GM12878 (cell line): ENCODE data around the gene FBXL15.

Experiments used
- ASH2L ChIP-seq: fragments of 300-600, 200-600 bp; sonication (generic); IDR thresholded peaks from 2 replicates; pipeline ENCODE4 v1.6.1; 2017; ENCODE audit warnings: low read depth, mild to moderate bottlenecking, borderline replicate concordance
- CBX5 ChIP-seq: sonication (generic); IDR thresholded peaks from 2 replicates; pipeline ENCODE4 v1.6.1; 2016; ENCODE audit warnings: low read depth, moderate library complexity, mild to moderate bottlenecking, inconsistent platforms
- MEF2A ChIP-seq: IDR thresholded peaks from 2 replicates; pipeline ENCODE4 v1.6.1; 2011; ENCODE audit warnings: low read depth, mild to moderate bottlenecking, low read length, moderate library complexity; ENCODE audit not compliant: insufficient read depth
- MXI1 ChIP-seq: fragments of 150-350 bp; IDR thresholded peaks from 2 replicates; pipeline ENCODE4 v1.6.1; 2011; ENCODE audit warnings: low read depth, mild to moderate bottlenecking, inconsistent platforms, low read length, improper control_type of control experiment
- ZNF24 ChIP-seq: fragments of 450-650 bp; IDR thresholded peaks from 2 replicates; pipeline ENCODE4 v1.6.1; 2017; ENCODE audit warnings: antibody characterized with exemption, mild to moderate bottlenecking
- TF ChIP-seq, protein P1 (sequence below), 3 experiments: IDR thresholded peaks in 2 of 3; conservative IDR thresholded peaks in 1 of 3; 2 replicates each; pipeline ENCODE4 v1.5.1; 2011; ENCODE audit warnings: low read depth in 3 of 3, low read length in 3 of 3, mild to moderate bottlenecking in 3 of 3, control low read depth in 2 of 3, moderate library complexity in 2 of 3, inconsistent platforms in 1 of 3, mixed read lengths in 1 of 3; ENCODE audit not compliant: control insufficient read depth in 2 of 3, insufficient read depth in 1 of 3; ENCODE audit errors: extremely low read depth in 1 of 3
- TF ChIP-seq, protein P2 (sequence below): IDR thresholded peaks from 2 replicates; pipeline ENCODE4 v1.6.1; 2011; ENCODE audit warnings: low read depth, low read length, improper control_type of control experiment, borderline replicate concordance
- TF ChIP-seq, protein P3 (sequence below): IDR thresholded peaks from 2 replicates; pipeline ENCODE4 v1.6.1; 2012; ENCODE audit warnings: low read length, inconsistent platforms

DNA sequence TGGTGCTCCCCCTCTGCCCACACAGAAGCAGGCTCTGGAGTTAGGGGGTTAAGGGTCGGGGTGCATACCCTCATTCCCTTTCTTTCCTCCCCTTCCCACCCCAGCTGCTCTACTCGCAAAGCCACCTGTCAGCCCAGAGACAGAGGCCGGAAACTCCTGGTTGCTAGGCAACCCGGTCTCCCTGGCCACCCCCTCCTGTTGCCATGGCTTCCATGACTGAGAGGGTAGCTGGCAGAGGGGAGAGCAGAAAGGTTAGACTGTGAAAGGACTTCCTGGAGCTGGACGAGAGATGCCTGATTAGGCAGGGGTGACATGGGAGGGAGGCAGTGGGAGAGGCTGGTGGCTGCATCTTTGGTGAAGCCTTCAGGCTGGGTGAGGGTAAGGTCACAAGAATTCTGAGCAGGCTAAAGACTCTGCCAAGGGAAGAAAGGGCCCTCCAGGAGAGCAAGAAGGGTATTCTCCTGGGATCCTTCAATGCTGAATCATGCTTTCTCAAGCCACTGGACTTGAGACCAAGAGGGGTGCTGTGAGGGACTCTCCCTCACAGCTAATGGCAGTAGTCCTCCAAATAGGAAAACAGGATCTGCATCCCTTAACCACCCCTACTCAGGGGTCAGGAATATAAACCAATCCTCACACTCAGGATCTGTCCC is 7.5 kb upstream of the FBXL15 start:
- TF ChIP-seq MEF2A = no peak
- TF ChIP-seq ASH2L = no peak
- TF ChIP-seq, protein P1, sequence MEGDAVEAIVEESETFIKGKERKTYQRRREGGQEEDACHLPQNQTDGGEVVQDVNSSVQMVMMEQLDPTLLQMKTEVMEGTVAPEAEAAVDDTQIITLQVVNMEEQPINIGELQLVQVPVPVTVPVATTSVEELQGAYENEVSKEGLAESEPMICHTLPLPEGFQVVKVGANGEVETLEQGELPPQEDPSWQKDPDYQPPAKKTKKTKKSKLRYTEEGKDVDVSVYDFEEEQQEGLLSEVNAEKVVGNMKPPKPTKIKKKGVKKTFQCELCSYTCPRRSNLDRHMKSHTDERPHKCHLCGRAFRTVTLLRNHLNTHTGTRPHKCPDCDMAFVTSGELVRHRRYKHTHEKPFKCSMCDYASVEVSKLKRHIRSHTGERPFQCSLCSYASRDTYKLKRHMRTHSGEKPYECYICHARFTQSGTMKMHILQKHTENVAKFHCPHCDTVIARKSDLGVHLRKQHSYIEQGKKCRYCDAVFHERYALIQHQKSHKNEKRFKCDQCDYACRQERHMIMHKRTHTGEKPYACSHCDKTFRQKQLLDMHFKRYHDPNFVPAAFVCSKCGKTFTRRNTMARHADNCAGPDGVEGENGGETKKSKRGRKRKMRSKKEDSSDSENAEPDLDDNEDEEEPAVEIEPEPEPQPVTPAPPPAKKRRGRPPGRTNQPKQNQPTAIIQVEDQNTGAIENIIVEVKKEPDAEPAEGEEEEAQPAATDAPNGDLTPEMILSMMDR (IDR thresholded peaks at IDR 0.05 in 2 of 3, conservative IDR thresholded peaks at IDR 0.05 in 1 of 3; ENCODE audit: control insufficient read depth in 2 of 3, extremely low read depth in 1 of 3, insufficient read depth in 1 of 3, low read depth in 3 of 3, low read length in 3 of 3) = no peak
- TF ChIP-seq, protein P2, sequence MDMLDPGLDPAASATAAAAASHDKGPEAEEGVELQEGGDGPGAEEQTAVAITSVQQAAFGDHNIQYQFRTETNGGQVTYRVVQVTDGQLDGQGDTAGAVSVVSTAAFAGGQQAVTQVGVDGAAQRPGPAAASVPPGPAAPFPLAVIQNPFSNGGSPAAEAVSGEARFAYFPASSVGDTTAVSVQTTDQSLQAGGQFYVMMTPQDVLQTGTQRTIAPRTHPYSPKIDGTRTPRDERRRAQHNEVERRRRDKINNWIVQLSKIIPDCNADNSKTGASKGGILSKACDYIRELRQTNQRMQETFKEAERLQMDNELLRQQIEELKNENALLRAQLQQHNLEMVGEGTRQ = no peak
- TF ChIP-seq, protein P3, sequence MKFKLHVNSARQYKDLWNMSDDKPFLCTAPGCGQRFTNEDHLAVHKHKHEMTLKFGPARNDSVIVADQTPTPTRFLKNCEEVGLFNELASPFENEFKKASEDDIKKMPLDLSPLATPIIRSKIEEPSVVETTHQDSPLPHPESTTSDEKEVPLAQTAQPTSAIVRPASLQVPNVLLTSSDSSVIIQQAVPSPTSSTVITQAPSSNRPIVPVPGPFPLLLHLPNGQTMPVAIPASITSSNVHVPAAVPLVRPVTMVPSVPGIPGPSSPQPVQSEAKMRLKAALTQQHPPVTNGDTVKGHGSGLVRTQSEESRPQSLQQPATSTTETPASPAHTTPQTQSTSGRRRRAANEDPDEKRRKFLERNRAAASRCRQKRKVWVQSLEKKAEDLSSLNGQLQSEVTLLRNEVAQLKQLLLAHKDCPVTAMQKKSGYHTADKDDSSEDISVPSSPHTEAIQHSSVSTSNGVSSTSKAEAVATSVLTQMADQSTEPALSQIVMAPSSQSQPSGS = no peak
- no peak for TF ChIP-seq CBX5
- TF ChIP-seq MXI1 = peak; percentile 79
- no peak for TF ChIP-seq ZNF24
